H4 (cell line): ENCODE results near the gene SDF2. TPM values are rescaled to one million over a fixed set of nuclear protein-coding genes. Genes with fewer than 3 reads are reported as not detected.

Experiments used
- DNase-seq: peaks from one replicate; pipeline ENCODE4 v3.0.0-alpha.2; 2015; ENCODE audit warnings: low spot score
- total RNA-seq: library from RNA; depleted of rRNA; stranded (reverse); fragments of >200 nt; shearing (Covaris generic); gene quantifications from 2 replicates; pipeline ENCODE4 v1.2.3, GENCODE V29; 2014; rRNA removed

The SDF2 gene, protein sequence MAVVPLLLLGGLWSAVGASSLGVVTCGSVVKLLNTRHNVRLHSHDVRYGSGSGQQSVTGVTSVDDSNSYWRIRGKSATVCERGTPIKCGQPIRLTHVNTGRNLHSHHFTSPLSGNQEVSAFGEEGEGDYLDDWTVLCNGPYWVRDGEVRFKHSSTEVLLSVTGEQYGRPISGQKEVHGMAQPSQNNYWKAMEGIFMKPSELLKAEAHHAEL
- total RNA-seq: 76.6 and 82.9 TPM in 2 replicates

DNA sequence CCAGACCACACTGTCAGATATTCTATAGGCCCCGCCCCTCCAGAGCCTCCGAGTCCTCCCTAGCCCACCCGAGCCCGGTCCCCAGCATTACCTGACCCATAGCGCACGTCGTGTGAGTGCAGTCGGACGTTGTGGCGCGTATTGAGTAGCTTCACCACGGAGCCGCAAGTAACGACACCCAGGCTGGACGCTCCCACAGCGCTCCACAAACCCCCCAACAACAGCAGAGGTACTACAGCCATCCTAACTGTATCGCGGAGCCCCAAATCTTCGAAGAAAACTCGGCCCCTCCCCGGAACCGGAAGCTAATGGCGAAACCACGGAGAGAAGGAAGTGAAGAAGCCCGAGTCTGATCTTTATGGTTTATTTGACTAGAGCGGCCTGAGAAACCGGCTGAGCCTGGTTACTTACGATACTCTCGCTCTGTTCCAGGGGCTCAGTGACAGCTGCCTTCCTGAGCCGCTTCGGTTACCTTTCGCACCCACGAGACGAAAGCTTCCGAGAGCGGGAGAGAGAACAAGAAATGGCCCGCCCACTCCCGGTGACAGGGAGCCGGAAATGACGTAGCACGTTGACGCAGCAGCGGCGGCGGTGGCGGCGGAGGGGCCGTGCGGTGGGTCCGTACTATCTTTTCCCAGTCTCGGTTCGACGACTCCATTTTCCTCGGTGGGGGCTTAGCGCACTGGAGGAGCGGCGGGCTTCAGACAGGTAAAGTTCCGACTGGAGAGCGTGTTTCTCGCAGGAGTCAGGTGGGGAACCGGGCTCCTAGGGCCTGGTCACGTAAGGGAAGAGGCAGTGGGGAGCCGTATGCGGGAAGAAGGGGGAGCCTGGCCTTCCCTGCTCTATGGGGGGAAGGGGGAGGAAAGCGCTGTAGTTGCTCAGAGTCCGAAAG is at the start of gene SDF2, which contains the start of gene SUPT6H:
TSS of gene SDF2 (minus strand) at position 272 of the 892 bp plus-strand sequence. CDS start at position 242, 30 bp downstream.
TSS of gene SUPT6H (plus strand) at position 571 of the 892 bp plus-strand sequence. CDS start 11,197 bp downstream, outside the sequence.
- DNase-seq: peak; percentile 81

DNA sequence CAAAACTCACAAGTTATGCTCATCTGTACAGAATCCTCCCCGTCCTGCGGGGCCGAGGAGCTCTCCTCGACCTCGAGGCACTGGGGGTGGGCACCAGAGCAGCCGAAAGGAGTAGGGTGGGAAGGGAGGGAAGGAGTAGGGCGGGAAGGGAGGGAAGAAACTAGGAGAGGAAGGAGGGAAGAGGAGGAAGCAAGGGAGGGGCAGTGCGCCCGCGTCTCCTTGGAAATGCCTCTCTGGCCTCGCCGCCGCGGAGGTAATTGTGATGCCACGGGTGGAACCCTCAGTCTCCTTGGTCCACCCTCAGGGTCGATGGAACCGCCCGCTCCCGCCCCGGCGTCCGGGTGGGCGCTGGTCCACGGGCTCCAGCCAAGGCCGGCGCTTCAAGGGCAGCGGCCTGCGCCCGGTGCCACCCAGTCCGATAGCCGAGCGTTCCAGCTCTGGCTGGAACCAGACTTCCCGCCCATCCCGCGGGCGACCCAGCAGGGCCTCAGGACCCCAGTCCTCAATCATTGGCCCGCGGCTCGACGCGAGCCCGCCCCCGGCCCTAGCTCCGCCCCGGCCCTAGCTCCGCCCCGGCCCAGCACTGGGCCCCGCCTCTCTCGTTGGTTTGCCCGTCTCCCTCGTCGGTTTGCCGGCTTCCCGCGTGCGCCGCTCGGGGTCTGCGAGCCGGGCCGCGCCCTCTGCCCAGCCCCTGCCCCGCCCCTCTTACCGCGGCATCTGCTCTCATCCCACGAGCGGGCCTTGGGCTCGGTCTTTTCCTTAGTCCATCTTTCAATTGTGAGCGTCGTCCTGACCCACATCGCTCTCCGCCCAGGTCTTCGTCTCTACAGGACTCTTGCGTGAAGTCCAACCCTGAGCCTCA is 49.4 kb upstream of the SDF2 start:
- peak; percentile 50 for DNase-seq

DNA sequence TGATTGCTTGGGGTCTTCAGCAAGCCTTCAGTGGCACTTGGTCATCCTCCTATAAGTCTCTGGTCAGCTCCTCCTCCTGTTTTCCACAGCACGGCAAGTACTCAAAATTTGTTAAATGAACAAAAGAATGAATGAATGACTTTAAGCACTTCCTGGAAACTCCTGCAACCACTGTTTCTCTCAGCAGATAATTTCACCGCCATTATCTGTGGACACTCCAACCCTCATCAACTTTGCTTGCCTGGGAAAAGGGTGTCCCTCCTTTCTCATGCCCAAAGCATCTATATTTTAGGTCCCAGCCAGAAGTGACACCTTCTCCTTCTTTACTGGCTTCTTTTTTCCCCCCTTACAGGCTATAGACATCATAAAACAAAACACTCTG is 45.6 kb upstream of the SDF2 start:
- DNase-seq: no peak

DNA sequence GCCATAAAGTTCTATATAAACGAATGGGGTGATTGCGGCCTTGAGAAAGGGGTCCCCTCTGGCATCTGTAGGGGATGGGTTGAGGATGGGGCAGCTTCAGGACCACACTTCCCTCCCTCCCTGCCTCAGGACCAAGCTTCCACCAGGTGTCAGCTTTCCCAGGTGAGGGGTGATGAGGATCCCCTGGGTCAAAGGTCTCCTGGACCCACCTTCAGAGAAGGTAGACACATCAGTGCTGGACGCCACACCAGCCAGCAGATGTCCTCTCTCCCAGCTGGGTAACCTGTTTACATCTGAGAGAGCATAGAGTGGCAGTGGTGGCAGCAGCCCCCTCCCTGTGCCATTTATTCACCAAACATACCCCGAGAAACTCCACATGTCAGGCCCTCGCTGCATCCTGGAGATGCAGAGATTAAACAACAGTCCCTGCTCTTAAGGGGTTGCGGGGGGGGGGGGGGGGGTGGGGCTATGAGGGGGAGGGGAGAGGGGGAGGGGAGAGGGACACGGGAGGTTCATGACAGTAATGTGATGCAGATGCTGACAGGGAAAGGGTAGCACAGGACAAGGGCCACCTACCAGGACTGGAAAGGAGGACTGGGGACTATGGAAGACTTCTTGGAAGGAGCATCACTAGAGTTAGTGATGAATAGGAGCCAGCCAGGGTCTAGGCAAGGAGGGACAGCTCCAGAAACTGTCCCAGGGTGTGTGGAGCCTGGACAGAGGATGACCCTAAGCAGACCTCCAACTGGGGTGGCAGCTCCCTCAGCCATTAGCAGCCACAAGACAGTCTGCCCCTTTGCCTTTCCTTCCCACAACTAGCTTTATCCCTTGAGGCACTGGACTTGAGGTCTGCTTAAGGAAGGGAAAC is 45.0 kb upstream of the SDF2 start:
- DNase-seq: no peak

DNA sequence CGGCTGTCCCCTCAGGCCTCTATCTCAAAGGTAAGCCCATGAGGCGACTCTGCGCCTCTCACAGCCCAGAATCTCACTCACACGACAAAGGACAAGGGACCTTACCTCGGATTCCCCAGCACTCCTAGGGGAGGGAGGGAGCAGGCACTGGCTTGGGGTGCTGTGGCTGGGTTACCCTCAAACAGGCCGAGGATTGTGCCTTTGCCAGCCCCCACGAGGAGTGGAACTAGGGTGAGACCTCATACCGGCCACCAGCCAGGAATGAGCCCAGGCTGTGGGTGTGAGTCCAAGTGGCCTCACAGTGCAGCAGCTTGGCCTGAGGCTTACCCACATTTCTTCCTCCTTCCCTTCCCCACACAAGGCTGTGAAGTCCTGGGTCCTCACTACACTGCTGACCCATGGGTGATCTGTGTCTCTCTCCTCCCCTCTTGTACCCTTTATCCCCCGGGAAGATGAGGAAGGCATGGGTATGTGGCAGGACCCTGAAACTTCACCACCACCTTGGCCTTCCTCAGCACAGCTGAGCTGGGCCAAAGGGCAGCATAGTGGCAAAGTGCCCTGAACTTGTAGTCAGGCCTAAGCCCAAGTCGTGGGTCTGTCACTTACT is 44.1 kb upstream of the SDF2 start:
- DNase-seq: no peak

DNA sequence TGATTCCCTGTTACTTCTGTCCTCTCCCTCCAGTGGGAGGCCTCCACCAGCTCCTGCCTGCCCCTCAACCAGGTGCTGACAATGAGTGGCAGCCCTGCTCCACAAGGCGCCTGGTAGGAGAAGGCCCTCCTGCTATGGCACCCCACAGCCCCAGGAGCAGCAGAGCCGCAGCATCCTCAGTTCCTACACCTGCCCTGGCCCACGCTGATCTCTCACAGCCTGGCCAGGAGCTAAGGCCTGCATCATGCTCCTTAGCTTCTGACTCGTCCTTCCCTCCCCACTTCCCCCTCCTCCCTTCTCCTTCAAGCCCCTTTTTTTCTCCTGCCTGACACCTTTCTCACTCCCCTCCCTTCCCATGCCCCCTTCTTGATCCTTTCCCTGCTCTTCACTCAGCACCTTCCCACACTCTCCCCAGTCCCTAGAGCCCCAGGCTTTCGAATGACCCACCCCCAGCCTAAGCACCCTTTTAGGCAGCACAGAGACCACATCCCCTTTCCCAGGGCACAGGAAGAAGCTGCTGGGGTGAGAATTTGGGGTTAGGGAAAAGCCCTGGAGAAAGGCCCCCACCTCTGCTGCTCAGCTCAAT is 43.5 kb upstream of the SDF2 start:
- no peak for DNase-seq

DNA sequence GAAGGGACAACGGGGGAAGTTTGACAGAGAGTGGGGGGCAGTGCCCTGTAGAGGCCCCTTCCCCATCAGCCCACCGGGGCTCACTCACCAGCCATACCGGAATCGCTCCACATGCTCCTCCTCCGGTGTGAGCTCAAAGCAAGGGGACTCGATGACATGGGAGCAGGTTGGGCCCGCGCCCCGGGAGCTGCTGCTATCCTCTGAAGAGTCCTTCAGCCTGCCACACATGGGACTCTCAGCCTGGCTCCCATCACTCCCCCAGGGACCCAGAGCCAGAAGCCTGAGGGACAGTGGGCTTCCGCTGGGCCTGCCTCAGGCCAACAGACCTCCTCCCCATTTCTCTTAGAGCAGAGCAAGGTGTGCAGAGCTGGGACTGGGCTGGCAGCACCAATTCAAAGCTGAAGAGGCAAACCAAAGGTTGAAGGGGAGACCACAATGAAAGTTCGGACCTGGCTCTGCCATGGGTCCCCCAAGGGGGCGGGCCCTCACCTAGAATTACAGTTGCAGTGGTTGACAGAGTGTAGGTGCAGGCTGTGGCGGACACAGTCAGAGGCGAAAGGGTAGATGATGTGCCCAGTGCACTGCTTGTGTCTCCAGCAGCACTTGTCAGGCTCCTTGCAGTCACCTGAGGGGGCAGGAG is 42.6 kb upstream of the SDF2 start:
- DNase-seq: no peak

DNA sequence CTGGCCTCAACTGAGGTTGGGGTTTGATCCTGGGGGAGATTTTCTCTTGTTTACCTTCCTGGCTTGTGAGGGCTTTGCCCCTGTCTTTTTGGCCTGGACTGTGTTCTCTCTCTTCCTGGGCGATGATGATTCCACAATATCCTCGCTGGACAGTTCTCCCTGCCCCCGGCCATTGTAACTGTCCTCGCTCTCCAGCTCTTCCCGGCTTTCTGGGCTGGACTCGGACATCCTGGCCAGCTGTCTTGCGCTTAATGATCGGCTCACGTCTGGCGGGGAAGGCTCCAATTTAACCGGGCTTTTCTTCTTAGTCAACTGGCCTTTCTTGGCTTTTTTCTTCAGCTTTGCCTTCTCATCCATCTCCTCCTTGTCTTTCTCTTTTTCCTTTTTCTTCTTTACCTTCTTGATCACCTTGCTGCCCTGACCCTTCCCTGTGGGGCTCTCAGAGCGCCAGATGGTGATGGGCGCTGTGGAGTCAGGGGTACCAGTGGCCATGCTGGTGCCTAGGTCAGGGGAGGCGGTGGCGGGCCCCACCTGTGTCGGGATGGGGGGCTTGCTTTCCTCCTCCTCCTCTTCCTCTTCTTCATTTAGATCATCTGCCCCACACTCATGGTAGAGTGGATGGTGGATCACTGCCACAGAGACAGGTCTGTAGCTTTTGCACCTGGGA is 42.0 kb upstream of the SDF2 start:
- no peak for DNase-seq

DNA sequence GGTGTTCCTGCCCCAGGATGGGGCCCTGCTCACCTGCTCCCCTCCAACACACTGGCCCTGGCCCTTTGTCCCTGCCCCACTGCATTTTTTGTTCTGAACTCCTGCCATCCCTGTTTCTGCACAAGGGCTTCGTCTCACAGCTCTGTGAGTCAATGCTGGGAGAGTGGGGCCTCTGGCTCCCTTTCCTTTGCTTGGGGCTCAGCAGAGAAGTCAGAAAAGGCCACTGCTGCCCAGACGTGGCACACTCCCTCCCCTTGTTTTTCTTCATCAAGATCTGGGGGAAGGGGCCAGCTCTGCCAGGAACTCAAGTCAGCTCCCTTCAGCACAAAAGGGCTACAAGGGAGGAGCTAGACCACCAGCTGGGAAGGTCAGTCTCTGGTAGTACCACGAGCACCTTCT is 41.0 kb upstream of the SDF2 start:
- no peak for DNase-seq

DNA sequence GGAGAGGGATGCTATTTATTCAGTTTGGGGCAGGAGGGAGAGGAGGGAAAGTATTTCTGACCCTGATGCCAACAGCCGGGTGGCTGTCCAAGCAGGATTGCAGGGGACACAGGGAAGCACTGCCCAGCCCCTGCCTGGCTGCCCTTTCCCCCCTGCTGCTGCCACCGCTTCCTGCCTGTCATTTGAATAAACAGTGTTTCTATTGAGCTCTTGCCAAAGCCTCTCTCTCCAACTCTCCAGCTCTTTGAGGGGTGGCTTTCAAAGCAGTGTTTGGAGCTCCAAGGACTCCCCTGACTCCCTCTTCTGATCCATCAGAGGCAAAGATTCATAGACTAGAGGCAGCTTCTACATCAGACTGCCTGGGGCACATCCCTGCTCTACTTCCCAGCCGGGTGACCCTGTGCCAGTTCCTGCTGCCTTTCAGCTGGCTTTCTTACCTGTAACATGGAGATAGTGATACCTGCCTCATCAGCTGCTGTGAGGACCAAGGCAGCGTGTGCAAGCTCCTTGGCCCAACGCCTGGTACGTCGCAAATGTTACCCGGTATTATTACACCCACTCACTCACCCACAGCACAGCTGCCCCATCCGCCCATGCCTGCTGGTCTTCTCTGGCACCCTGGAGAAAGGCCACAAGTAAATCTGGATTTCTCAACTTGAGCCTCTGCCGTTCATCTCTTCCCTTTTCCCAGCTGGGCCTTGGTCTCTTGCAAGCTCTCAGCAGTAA is 40.5 kb upstream of the SDF2 start:
- DNase-seq: no peak

DNA sequence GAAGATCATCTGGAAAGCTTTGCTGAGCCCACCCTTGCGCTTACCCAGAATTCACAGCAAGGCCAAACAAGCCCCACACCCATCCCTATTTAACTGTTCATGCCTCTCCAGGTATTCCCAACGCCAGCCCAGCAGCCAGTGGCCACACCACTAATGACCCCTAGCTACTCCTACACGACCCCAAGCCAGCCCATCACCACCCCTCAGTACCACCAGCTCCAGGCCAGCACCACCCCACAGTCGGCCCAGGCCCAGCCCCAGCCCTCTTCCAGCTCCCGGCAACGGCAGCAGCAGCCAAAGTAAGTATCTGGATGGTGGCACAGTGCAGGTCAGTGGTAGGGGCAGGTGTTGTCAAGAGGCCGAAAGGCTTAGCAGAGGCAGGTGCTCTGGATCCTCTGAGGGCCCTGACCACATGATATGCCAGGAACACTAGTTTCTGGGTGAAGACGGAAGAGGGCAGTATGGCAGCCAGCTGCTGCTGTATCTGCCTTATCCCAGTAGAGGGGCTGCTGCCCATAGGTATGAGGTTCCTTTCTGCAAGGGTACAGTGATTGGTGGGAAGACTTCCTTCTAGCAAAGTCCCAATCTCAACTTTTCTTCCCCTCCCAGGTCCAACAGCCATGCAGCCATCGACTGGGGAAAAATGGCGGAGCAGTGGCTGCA is 39.3 kb upstream of the SDF2 start:
- no peak for DNase-seq

DNA sequence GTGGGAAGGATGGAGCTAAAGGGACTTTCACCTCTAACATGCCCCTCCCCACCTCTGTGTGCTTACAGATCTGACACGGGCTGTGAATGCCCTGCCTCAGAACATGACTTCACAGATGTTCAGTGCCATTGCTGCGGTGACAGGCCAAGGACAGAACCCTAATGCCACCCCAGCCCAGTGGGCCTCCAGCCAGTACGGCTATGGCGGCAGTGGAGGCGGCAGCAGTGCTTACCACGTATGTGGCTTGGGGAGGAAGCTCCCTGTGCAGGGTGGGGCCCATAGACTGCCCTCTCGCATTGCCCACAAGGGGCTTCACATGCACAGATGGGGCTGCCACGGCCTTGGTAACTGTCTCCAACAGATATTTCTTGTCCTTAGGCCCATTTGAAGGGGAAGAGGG is 38.6 kb upstream of the SDF2 start:
- DNase-seq: no peak

DNA sequence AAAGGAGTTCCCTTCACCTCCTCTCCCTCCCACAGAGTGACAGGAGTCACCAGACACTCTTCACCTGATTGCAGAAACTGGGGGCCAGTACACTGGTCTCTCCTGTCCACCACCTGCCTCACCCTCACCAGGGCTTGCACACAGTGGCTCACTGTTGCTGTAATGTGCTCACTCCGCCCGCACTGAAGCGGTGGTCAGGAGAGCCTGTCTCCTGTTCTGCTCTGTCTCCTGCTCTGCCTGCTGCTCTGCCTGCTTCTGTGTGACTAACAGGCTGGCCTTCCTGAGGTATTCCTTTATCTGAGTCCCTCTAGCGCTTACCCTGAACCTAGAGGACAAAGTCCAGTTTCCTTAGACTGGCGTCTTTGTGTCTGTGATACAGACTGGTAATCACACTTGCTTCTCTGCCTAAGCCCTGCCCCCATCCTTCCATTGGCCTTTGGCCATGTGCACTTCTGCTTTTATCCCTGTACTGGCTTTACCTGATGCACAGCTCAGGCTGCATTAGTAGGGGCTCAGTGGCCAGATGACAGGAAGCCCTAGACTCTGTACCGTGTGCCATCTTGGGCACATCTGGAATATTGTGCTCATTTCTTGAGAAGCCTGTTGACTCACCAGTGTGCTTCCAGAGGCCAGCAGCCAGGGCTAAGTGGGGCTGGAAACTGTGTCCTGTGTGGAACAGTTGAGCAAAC is 36.7 kb upstream of the SDF2 start:
- DNase-seq: no peak

DNA sequence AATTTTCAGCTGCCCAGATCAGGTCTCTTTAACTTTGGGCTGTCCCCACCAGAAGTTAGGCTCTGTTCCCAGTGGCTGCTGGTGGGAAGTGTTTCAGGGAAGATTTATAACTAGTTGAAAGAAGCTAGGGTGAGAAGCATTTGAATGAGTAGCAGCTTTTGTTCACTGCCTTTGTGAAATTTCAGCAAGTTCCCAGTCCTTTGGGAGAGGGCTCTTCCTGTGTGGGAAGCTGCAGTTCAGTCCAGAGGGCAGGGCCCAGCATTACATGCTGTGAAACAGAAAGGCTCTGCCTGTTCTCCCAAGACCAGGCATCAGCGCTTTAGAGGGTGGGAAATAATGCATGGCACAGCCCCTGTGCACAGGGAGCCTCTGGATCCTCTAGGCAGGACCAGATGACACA is 32.2 kb upstream of the SDF2 start:
- DNase-seq: no peak

DNA sequence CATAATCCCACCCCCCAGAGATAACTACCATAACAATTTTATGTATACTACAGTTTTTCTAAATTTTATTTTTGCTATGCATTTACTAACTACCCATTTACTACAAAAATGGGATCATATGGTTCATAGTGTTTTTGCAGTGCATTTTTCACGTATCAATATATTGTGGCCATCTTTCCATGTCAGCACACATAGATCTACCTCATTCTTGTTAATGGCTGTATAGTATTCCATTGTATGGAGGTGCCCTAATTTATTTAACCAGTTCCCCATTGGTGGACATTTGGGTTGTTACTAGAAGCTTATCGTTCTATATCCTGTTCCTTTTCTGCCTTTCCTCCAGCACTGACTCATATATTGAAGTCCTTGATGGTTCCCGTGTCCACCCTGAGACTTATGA is 27.3 kb upstream of the SDF2 start:
- DNase-seq: no peak

DNA sequence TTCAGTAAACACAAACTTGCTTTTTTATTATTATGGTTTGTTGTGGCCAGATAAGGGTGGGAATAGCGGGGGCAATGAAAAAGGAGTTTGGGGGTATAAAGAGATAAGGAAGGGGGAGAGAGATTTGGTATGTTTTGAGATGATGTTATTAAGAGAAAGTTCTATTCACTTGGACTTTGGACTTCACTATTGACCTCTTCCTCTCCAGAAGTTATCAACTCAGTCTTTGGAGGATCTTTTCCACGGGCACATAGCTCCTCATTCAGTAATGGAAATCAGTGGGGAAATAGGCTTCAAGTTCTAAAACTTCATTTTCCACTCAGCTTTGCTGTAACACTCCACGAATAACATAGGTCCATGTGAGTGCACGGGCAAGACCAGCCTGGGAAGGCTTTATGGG is 26.8 kb upstream of the SDF2 start:
- no peak for DNase-seq

DNA sequence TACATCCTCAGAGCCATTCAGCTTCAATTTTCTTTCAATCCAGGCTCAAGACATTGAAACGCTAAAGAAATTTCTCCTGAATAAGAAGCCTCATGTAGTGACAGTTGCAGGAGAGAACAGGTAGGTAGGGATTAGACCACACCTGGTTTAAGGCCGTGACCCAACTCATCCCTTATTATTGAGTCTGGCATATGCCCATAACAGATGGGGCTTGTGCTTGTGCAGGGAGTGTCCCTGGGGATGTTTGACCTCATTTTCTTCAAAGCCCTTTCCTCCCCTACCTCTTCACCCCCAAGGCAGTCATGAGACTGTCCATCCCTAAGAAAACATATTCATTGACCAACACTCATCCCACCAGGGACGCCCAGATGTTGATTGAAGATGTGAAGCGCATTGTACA is 24.6 kb upstream of the SDF2 start:
- no peak for DNase-seq

DNA sequence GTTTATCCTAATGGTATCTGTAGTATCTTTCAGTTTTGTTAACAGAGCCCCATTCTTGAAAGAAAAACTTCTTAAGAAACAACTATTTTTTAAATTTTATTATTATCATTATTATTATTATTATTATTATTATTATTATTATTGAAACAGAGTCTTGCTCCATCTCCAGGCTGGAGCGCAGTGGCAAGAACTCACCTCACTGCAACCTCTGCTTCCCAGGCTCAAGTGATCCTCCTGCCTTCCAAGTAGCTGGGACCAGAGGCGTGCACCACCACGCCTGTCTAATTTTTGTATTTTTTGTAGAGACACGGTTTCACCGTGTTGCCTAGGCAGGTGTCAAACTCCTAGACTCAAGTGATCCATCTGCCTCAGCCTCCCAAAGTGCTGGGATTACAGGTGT is 23.7 kb upstream of the SDF2 start:
- DNase-seq: no peak
